MV-4-11 (cell line): ENCODE results near the gene THOC2.
"Not testable (repeated sequence)": the region's sequence is repeated elsewhere in the genome, so short reads cannot be mapped to it uniquely, and the experiment has no call there.

Experiments used
- DNase-seq: peaks from one replicate; lab custom pipeline; 2025; lab: John Stamatoyannopoulos, UW

The THOC2 gene

DNA sequence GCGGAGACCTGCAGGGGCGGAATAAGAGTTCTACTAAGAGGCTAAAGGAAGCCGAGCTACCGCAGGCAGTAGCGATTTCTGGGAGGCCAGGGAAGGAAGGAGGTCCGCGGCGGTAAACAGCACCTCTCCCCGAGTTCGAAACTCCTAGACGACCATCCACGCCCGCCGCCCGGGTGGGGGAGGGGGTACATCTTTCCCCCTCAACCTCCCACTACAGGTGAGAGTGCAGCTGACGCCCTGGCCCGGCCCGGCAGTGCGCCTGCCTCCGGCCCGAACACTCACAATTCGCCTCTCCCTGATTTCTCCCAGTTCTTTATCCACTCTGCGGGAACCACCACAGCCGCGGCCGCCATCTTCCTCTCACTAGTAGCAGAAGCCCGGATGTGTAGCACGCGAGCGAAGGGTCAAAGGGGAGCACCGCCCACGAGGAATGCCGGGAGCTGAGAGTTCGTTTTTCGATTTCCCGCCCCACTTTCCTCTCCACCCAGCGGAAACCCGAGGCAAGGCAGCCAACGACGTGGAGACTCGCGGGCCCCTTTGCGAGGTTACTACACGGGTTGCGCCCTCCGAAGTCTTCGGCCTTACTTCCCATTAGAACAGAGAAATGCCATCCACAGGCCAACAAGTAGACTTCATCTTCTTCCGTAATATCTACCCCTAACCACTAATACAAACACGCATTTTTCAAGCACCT, at the start of gene THOC2:
THOC2 (minus strand) TSS at position 383 of the 694 bp plus-strand sequence; CDS start at position 353, 30 bp downstream.
- DNase-seq = peak; percentile 85

DNA sequence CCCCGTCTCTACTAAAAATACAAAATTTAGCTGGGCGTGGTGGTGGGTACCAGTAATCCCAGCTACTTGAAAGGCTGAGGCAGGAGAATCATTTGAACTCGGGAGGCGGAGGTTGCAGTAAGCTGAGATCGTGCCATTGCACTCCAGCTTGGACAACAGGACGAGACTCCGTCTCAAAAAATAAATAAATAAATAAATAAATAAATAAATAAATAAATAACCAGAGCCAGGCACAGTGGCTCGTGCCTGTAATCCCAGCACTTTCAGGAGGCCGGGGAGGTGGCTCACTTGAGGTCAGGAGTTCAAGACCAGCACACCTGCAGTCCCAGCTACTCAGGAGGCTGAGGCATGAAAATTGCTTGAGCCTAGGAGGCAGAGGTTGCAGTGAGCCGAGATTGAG, 48.9 kb upstream of the THOC2 start:
- DNase-seq = not testable (repeated sequence)

DNA sequence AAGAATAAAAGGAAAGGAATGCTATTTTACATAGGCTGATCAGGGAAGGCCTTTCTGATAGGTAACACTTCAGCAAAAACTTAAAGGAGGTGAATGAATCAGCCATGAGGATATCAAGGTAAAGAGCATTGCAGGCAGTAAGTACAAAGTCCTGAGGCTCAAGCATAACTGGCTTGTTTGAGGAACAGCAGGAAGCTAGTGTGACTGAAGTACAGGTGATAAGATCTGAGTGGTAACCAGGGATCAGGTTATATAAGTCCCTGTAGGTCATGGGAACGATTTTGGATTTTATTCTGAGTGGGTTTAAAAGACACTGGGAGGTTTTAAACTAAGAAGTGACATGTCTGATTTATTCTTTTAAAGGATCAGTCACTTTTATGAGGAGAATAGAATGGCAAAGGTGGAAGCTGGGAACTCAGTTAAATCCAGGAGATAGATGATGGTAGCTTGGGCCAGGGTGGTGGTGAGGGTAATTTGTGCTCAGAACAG, 47.1 kb upstream of the THOC2 start:
- DNase-seq = no peak

DNA sequence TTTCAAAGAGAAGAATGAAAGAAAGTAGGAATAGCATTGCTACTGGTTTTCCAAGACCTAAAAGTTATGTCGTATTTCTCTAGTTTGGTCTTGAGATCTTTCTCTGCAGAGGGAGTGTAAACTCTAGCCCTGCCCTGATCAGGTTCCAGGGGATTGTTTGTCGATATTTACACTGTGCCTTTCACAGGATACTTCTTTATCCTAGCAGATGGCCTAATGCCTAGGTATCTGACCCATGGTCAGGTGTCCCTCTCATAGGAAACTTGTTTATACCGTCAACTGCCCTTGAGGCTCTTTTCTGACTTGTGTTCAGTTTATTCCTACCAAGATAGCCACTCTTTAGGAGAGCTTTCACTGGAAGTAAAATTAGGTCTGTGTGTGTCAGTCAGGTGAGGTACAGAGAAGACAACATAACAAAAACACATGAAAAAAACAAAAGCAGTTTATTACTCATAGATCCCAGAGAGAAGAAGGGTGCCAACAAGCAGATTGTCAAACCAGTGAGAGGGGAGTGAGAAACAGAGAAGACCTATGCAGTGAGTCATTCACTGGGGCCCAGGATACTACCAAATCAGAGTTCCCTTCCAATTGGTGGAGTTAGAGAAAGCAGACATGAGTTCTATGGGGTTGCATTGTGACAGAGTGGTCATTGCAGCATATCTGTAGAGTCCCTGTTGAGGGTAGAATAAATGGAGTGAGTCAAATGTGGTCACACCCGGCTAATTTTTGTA, 40.6 kb upstream of the THOC2 start:
- peak; percentile 12 for DNase-seq

GRCh38 chrX:123771449-123772064, 38.7 kb upstream of the THOC2 start:
- no peak for DNase-seq

GRCh38 chrX:123764967-123765871, 32.4 kb upstream of the THOC2 start:
- peak; percentile 80 for DNase-seq

- DNase-seq = not testable (repeated sequence)
Measured at GRCh38 chrX:123759849-123760248, 27.0 kb upstream of the THOC2 start.

DNA sequence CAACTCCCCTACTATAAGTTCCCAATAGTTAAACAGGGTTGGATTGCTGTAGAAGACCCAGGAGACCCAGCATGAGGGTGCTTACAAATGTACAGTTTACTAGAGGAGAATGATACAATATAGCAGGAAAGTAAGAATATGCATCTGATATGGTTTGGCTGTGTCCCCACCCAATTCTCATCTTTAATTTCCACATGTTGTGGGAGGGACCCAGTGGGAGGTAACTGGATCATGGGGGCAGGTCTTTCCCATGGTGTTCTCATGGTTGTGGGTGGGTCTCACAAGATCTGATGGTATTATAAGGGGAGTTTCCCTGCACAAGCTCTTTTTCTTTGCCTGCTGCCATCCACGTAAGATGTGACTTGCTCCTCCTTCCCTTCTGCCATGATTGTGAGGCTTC, 24.9 kb upstream of the THOC2 start:
- not testable (repeated sequence) for DNase-seq

GRCh38 chrX:123756320-123756719, 23.5 kb upstream of the THOC2 start:
- no peak for DNase-seq

DNA sequence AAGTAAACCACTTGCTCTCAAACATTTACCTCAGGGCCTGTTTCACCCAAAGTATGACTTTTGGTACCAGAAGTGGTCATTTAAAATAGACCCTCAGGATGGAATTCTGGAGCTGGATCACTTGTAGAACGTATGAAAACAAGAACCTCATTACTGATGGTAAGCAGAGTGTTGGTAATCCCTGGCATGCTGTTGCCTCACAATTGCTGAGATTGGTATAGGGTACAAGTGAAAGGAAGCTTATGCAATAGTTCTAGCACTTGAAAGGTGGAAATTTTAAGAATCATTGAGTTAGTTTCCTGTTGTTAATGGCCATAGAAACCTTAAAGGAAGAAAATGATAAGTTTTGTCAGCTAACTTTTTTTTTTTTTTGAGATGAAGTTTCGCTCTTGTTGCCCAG, 22.3 kb upstream of the THOC2 start:
- DNase-seq = peak; percentile 40

DNA sequence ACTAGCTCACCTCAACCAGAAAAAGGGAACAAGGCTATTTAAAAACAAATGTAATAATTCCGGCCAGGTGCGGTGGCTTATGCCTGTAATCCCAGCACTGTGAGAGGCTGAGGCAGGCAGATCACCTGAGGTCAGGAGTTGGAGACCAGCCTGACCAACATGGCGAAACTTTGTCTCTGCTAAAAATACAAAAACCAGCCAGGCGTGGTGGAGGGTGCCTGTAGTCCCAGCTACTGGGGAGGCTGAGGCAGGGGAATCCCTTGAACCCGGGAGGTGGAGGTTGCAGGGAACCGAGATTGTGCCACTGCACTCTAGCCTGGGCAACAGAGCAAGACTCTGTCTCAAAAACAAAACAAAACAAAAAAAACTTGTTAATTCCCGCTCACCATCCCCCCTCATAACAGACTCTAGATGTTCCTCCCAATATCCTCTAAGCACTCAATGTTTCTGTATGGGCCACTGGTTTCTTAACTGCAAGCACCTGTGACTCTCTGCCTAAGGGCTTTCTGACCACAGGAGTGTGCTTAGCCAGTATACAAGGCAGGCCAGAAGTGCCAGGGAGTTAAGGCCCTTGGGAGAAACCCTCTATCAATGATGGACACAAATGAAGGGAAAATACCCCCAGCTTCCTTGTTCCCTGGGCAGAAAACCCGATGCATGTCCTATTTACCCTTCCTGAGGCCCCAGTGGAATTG, 21.0 kb upstream of the THOC2 start:
- DNase-seq = no peak

DNA sequence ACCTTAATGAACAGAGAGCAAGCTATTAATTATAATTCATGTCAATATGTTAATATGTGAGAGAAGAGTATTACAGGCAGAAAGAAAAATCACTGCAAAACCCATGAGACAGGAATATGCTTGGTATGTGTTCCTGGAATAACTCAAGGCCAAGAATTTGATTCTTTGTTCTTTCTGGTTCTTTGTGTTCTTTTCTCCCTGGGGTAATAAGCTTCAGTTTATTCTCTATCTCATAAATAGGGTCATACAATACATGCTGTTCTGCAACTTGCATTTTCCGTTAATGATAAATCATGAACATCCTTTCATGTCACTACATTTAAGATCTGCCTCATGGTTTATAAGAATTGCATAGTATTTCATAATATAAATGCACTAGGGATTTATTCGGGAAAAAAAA, 16.8 kb upstream of the THOC2 start:
- no peak for DNase-seq

GRCh38 chrX:123745511-123745910, 12.7 kb upstream of the THOC2 start:
- no peak for DNase-seq

- DNase-seq = no peak
Measured at GRCh38 chrX:123743312-123743711, 10.5 kb upstream of the THOC2 start.

- DNase-seq = no peak
Measured at GRCh38 chrX:123742440-123742839, 9.6 kb upstream of the THOC2 start.

GRCh38 chrX:123740536-123740935, 7.7 kb upstream of the THOC2 start:
- peak; percentile 20 for DNase-seq

- no peak for DNase-seq
Measured at GRCh38 chrX:123740006-123740405, 7.2 kb upstream of the THOC2 start.

- no peak for DNase-seq
Measured at GRCh38 chrX:123739474-123739873, 6.6 kb upstream of the THOC2 start.

GRCh38 chrX:123738378-123738940, 5.6 kb upstream of the THOC2 start:
- no peak for DNase-seq

GRCh38 chrX:123736333-123736921, 3.6 kb upstream of the THOC2 start:
- no peak for DNase-seq
